Transverse colon (tissue), 4 donors: ENCODE data around the gene SMPDL3B. TPM values are rescaled to one million over a fixed set of nuclear protein-coding genes. Genes with fewer than 3 reads are reported as not detected.

Experiments
- DNase-seq: peaks from one replicate; pipeline ENCODE4 v3.0.0-alpha.2; 2019
- H3K27ac ChIP-seq, 4 donors: fragments of 200-600 bp; sonication (generic); 2 replicates each; pipeline ENCODE4 v1.5.1; 2016 to 2018; ENCODE audit warnings: inconsistent platforms in 4 of 4
- H3K27me3 ChIP-seq: fragments of 200-600 bp; sonication (generic); 2 replicates; pipeline ENCODE4 v1.5.1; 2017; ENCODE audit warnings: inconsistent platforms
- H3K36me3 ChIP-seq, 4 donors: fragments of 200-600 bp; sonication (generic); 2 replicates each; pipeline ENCODE4 v1.5.1; 2017 to 2019; ENCODE audit warnings: inconsistent platforms in 4 of 4
- H3K4me1 ChIP-seq, 4 donors: fragments of 200-600 bp; sonication (generic); 2 replicates each; pipeline ENCODE4 v1.5.1; 2017 to 2020; ENCODE audit warnings: inconsistent platforms in 4 of 4
- H3K4me3 ChIP-seq, 4 donors: fragments of 200-600 bp; sonication (generic); 1 replicate in 1 of 4; 2 replicates in 3 of 4; pipeline versions ENCODE4 v1.5.1 to v1.6.1; 2017 to 2019; ENCODE audit warnings: inconsistent platforms in 4 of 4
- H3K9me3 ChIP-seq, 2 donors: fragments of 200-600 bp; sonication (generic); 2 replicates each; pipeline ENCODE4 v1.5.1; 2017 to 2019; ENCODE audit warnings: inconsistent platforms in 2 of 2
- EP300 ChIP-seq: sonication (generic); formaldehyde crosslinking; IDR thresholded peaks from one replicate; pipeline ENCODE4 v1.6.1; 2017; ENCODE audit warnings: antibody characterized with exemption, low read depth
- POLR2A ChIP-seq: fragments of 450-650 bp; IDR thresholded peaks from one replicate; pipeline ENCODE4 v1.6.1; 2016; ENCODE audit warnings: antibody characterized with exemption, mild to moderate bottlenecking, moderate library complexity
- POLR2AphosphoS5 ChIP-seq, 3 donors: sonication (generic); formaldehyde crosslinking; IDR thresholded peaks; one replicate each; pipeline ENCODE4 v1.6.1; 2016; ENCODE audit warnings: antibody characterized with exemption in 3 of 3
- WGBS, 2 donors: methylation state at CpG; one replicate each; pipeline ENCODE4 v1.1.5; 2018; ENCODE audit warnings: low coverage in 1 of 2; 5-methylcytosine and 5-hydroxymethylcytosine counted together
- in situ Hi-C, 4 donors: fragments of 200-750 bp; cut with MboI; loops; one replicate each; pipeline versions ENCODE4 v1.15.0 to v1.15.1; 2017; ENCODE audit warnings: low sequenced_read_pairs in 3 of 4, low pct_ligation_motif_present in 1 of 4, low pct_unique_long_range_greater_than_20kb in 1 of 4
- intact Hi-C: fragments of 100-400 bp; cut with DNase I; formaldehyde crosslinking; loops from one replicate; pipeline ENCODE4 v1.15.1; 2023; ENCODE audit warnings: low total_unique reads
- total RNA-seq, 4 donors: library from RNA; depleted of rRNA; stranded (reverse); fragments of >200 nt; gene quantifications; one replicate each; pipeline ENCODE4 v1.1.0, GENCODE V29; 2016
- TF ChIP-seq, protein P1 (sequence below), 5 experiments: fragments of 200-600 bp in 3 of 5; fragments of 450-650 bp in 2 of 5; sonication (generic) in 3 of 5; IDR thresholded peaks; 1 replicate in 2 of 5; 2 replicates in 3 of 5; pipeline ENCODE4 v1.5.1; 2016 to 2017; ENCODE audit warnings: antibody characterized with exemption in 5 of 5, inconsistent platforms in 3 of 5, mild to moderate bottlenecking in 2 of 5, moderate library complexity in 1 of 5

The SMPDL3B gene
- total RNA-seq, 4 donors from 2014 or later = 14.1 to 64.3 (median 57.4) TPM

DNA sequence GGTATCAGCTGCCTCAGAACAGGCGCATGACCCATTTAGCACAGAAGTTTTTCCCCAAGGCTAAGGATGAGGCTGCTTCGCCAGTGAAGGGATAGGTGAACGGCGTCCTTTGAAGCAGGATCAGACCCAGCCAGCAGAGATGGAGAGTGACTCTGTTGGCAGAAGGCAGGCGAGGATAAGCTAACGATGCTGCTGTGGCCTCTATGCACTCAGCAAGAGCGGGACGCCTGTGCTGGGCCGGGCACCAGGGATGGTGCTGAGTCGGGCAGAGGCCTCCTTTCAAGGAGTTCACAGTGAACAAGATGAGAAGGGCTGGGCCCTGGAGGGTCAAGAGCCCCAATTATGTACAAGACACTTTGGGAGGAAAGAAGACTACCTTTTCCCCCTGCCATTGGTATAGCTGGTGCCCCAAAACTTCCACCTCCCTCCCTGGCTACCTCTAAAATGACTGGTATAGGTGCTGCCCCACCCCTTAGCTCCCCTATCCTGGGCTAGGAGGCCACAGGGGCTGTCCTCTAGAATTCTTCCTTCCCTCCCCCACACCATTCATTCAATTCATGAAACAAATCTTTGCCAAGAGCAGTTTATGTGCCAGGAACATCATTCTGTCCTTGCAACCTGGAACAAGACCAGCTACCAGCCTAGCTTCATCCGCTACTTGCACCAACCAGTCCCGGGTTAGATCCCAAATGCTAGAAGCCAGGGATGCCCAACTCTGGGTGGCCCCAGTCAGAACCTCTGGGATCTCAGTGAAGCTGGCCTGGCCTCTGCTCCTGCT is 32.5 kb downstream of the SMPDL3B start:
- intact Hi-C loops = no loop called here
- WGBS, 2 donors = 90 to 100% methylated on average over 1 to 12 of the region's 12 CpGs
- in situ Hi-C loops = no loop called here
- DNase-seq = no peak
- H3K4me1 ChIP-seq = peaks cover 0 to 16% (median 10%) of the 10 kb centered on the region in 4 donors
- no peak overlapping the region for H3K27ac ChIP-seq
- H3K27me3 ChIP-seq = no peaks in the 10 kb centered on the region
- H3K36me3 ChIP-seq = peaks cover 0 to 11% (median 5%) of the 10 kb centered on the region in 4 donors
- H3K9me3 ChIP-seq = no peaks in the 10 kb centered on the region
- H3K4me3 ChIP-seq = no peak overlapping the region
- TF ChIP-seq, protein P1, sequence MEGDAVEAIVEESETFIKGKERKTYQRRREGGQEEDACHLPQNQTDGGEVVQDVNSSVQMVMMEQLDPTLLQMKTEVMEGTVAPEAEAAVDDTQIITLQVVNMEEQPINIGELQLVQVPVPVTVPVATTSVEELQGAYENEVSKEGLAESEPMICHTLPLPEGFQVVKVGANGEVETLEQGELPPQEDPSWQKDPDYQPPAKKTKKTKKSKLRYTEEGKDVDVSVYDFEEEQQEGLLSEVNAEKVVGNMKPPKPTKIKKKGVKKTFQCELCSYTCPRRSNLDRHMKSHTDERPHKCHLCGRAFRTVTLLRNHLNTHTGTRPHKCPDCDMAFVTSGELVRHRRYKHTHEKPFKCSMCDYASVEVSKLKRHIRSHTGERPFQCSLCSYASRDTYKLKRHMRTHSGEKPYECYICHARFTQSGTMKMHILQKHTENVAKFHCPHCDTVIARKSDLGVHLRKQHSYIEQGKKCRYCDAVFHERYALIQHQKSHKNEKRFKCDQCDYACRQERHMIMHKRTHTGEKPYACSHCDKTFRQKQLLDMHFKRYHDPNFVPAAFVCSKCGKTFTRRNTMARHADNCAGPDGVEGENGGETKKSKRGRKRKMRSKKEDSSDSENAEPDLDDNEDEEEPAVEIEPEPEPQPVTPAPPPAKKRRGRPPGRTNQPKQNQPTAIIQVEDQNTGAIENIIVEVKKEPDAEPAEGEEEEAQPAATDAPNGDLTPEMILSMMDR (IDR thresholded peaks at IDR 0.05) = no peak
- TF ChIP-seq POLR2A (no peak), EP300 (no peak), POLR2AphosphoS5 (IDR thresholded peaks at IDR 0.05) (no peak)

DNA sequence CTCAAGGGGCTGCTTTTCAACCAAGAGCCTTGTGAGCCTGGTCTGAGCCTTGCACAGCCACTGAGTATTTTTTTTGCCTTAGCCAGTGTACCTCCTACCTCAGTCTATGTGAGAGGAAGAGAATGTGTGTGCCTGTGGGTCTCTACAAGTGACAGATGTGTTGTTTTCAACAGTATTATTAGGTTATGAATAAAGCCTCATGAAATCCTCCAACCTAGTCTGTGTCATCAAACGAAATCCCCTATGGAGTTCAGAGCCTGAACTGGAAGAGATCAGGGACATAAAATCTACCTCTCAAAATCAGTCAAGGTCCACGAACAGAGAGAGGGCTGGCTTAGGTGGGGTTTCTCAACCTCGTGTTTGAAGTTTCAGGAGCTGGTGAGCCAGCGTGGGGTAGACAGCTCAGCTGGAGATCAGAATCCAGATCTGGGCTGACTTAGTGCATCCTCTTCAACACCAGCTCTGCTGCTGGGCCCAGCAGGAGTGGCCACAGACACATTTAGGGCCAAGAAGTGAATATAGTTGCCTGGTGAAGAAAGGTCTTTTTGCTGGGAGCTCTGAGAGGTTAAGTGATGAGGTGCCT is 33.2 kb downstream of the SMPDL3B start:
- Histone ChIP-seq H3K36me3 (peaks cover 0 to 11% (median 5%) of the 10 kb centered on the region in 4 donors), H3K4me3 (no peak overlapping the region), H3K4me1 (peaks cover 0 to 16% (median 10%) of the 10 kb centered on the region in 4 donors), H3K9me3 (no peaks in the 10 kb centered on the region), H3K27ac (peak overlapping the region in 1 of 4 donors; percentile 11), H3K27me3 (no peaks in the 10 kb centered on the region)
- in situ Hi-C loops (no loop called here), intact Hi-C loops (no loop called here)
- 86% methylated on average over 4 of the region's 4 CpGs; no CpG with 5 or more reads in 1 of the 2 donors for WGBS, 2 donors
- TF ChIP-seq, protein P1 (IDR thresholded peaks at IDR 0.05) = no peak
- TF ChIP-seq POLR2AphosphoS5 (IDR thresholded peaks at IDR 0.05) (no peak), POLR2A (no peak), EP300 (no peak)
- DNase-seq = no peak

GRCh38 chr1:27968692-27969091 is 33.9 kb downstream of the SMPDL3B start:
- peaks cover 0 to 11% (median 5%) of the 10 kb centered on the region in 4 donors for H3K36me3 ChIP-seq
- TF ChIP-seq EP300 (no peak), POLR2A (no peak), POLR2AphosphoS5 (IDR thresholded peaks at IDR 0.05) (no peak)
- TF ChIP-seq, protein P1 (IDR thresholded peaks at IDR 0.05) = no peak
- no peak for DNase-seq
- H3K27me3 ChIP-seq = no peaks in the 10 kb centered on the region
- peaks cover 0 to 16% (median 10%) of the 10 kb centered on the region in 4 donors for H3K4me1 ChIP-seq
- H3K27ac ChIP-seq = peak overlapping the region in 1 of 4 donors; percentile 11
- in situ Hi-C loops (no loop called here), intact Hi-C loops (no loop called here)
- WGBS, 2 donors = 35 to 50% methylated on average over 3 of the region's 3 CpGs
- no peak overlapping the region for H3K4me3 ChIP-seq
- no peaks in the 10 kb centered on the region for H3K9me3 ChIP-seq

GRCh38 chr1:27970401-27970800 is 35.6 kb downstream of the SMPDL3B start:
- Histone ChIP-seq H3K4me1 (peaks cover 0 to 16% (median 10%) of the 10 kb centered on the region in 4 donors), H3K27ac (peak overlapping the region in 2 of 4 donors; percentile 18 to 51), H3K27me3 (no peaks in the 10 kb centered on the region), H3K9me3 (no peaks in the 10 kb centered on the region), H3K4me3 (no peak overlapping the region), H3K36me3 (peaks cover 0 to 11% (median 5%) of the 10 kb centered on the region in 4 donors)
- 72 to 81% methylated on average over 6 of the region's 6 CpGs for WGBS, 2 donors
- TF ChIP-seq, protein P1 (IDR thresholded peaks at IDR 0.05) = no peak
- TF ChIP-seq POLR2A = no peak
- in situ Hi-C loops (loop anchor here in 1 of 4 donors (10.0 kb wide), 1 partner anchor 106 kb away; no protein-coding TSS in a partner anchor), intact Hi-C loops (no loop called here)
- DNase-seq = no peak
